ENCODE measurements around the gene AGAP1. TPM values are rescaled to one million over a fixed set of nuclear protein-coding genes. Genes with fewer than 3 reads are reported as not detected.

Gene AGAP1
- total RNA-seq, 1 donor from 2014 or later: 39.4 TPM

- H3K79me2 ChIP-seq (ENCODE audit: insufficient read depth, low read length): no peaks in the 10 kb centered on the region
- no peaks in the 10 kb centered on the region for H3K9me3 ChIP-seq (ENCODE audit: insufficient read depth, low read depth, low read length)
- Mint-ChIP-seq H3K27ac (ENCODE audit: unreplicated experiment) (no peak overlapping the region), H3K36me3 (ENCODE audit: low read depth, unreplicated experiment) (peaks cover 11% of the 10 kb centered on the region), H3K27me3 (ENCODE audit: low read depth, unreplicated experiment) (no peaks in the 10 kb centered on the region), H3K4me1 (ENCODE audit: low read depth, unreplicated experiment) (peaks cover 15% of the 10 kb centered on the region), H3K4me3 (ENCODE audit: unreplicated experiment) (no peak overlapping the region), H3K9me3 (ENCODE audit: unreplicated experiment) (no peaks in the 10 kb centered on the region)
- H3K36me3 ChIP-seq (ENCODE audit: insufficient read depth, low read length): no peaks in the 10 kb centered on the region
- FAIRE-seq: no peak
- H3K4me1 ChIP-seq (ENCODE audit: insufficient read depth, low read length): no peaks in the 10 kb centered on the region
- no peak overlapping the region for H2AFZ ChIP-seq (ENCODE audit: low read depth, low read length)
- H3K4me3 ChIP-seq (ENCODE audit: insufficient read depth, low read depth, low read length): no peak overlapping the region
- no peak overlapping the region for H3K4me2 ChIP-seq (ENCODE audit: low read length)
- no peaks in the 10 kb centered on the region for H3K27me3 ChIP-seq (ENCODE audit: insufficient read depth, low read length)
- no peak for TF ChIP-seq CTCF (IDR thresholded peaks at IDR 0.05; ENCODE audit: insufficient read depth, low read depth, low read length)
- DNase-seq (ENCODE audit: low read depth): no peak
- H3K27ac ChIP-seq (ENCODE audit: low read depth, low read length): no peak overlapping the region
- H3K9ac ChIP-seq (ENCODE audit: low read length): no peak overlapping the region
- no peaks in the 10 kb centered on the region for H4K20me1 ChIP-seq (ENCODE audit: insufficient read depth, low read length)
Measured at GRCh38 chr2:235831755-235832154, 337.9 kb downstream of the AGAP1 start.

DNA sequence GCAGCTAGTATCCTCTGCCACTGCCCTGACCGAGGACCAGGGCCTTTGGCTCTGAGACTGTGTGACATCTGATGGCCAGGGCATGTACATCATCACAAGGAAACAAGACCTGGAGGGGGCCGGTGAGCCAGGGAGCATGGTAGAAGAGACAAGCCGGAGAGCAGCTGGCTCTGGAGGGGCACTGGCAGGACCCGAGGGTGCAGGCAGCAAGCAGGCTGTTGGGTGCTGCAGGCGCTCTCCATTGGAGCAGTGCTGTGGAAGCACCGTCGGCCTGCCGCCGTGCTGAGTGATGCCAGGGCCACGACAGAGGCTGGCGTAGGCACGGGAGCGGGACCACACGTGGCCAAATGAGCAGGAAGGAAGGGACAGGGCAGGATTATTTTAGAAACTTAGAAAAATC lies 339.1 kb downstream of the AGAP1 start:
- no peaks in the 10 kb centered on the region for H3K27me3 Mint-ChIP-seq (ENCODE audit: low read depth, unreplicated experiment)
- H3K27me3 ChIP-seq (ENCODE audit: insufficient read depth, low read length): no peaks in the 10 kb centered on the region
- H3K27ac ChIP-seq (ENCODE audit: low read depth, low read length): no peak overlapping the region
- DNase-seq (ENCODE audit: low read depth) (no peak), FAIRE-seq (no peak)
- H3K9ac ChIP-seq (ENCODE audit: low read length): no peak overlapping the region
- TF ChIP-seq EZH2 (IDR thresholded peaks at IDR 0.05; ENCODE audit: insufficient read depth, low read length) (no peak), CTCF (IDR thresholded peaks at IDR 0.05; ENCODE audit: insufficient read depth, low read depth, low read length) (no peak)
- no peaks in the 10 kb centered on the region for H4K20me1 ChIP-seq (ENCODE audit: insufficient read depth, low read length)
- H2AFZ ChIP-seq (ENCODE audit: low read depth, low read length): no peak overlapping the region
- H3K4me3 Mint-ChIP-seq (ENCODE audit: unreplicated experiment): no peak overlapping the region
- H3K9me3 Mint-ChIP-seq (ENCODE audit: unreplicated experiment): no peaks in the 10 kb centered on the region
- no peaks in the 10 kb centered on the region for H3K36me3 ChIP-seq (ENCODE audit: insufficient read depth, low read length)
- peaks cover 11% of the 10 kb centered on the region for H3K36me3 Mint-ChIP-seq (ENCODE audit: low read depth, unreplicated experiment)
- no peak overlapping the region for H3K27ac Mint-ChIP-seq (ENCODE audit: unreplicated experiment)
- no peaks in the 10 kb centered on the region for H3K79me2 ChIP-seq (ENCODE audit: insufficient read depth, low read length)
- peaks cover 8% of the 10 kb centered on the region for H3K4me1 Mint-ChIP-seq (ENCODE audit: low read depth, unreplicated experiment)
- no peaks in the 10 kb centered on the region for H3K9me3 ChIP-seq (ENCODE audit: insufficient read depth, low read depth, low read length)
- no peaks in the 10 kb centered on the region for H3K4me1 ChIP-seq (ENCODE audit: insufficient read depth, low read length)
- H3K4me3 ChIP-seq (ENCODE audit: insufficient read depth, low read depth, low read length): no peak overlapping the region
- no peak overlapping the region for H3K4me2 ChIP-seq (ENCODE audit: low read length)

- no peaks in the 10 kb centered on the region for H3K36me3 ChIP-seq (ENCODE audit: insufficient read depth, low read length)
- no peaks in the 10 kb centered on the region for H3K79me2 ChIP-seq (ENCODE audit: insufficient read depth, low read length)
- DNase-seq (ENCODE audit: low read depth) (no peak), FAIRE-seq (no peak)
- H3K4me2 ChIP-seq (ENCODE audit: low read length): no peak overlapping the region
- H3K4me3 ChIP-seq (ENCODE audit: insufficient read depth, low read depth, low read length): no peak overlapping the region
- H3K9ac ChIP-seq (ENCODE audit: low read length): no peak overlapping the region
- H4K20me1 ChIP-seq (ENCODE audit: insufficient read depth, low read length): no peaks in the 10 kb centered on the region
- Mint-ChIP-seq H3K27me3 (ENCODE audit: low read depth, unreplicated experiment) (no peaks in the 10 kb centered on the region), H3K27ac (ENCODE audit: unreplicated experiment) (no peak overlapping the region), H3K4me1 (ENCODE audit: low read depth, unreplicated experiment) (peaks cover 2% of the 10 kb centered on the region), H3K36me3 (ENCODE audit: low read depth, unreplicated experiment) (peaks cover 8% of the 10 kb centered on the region), H3K9me3 (ENCODE audit: unreplicated experiment) (no peaks in the 10 kb centered on the region), H3K4me3 (ENCODE audit: unreplicated experiment) (no peak overlapping the region)
- no peaks in the 10 kb centered on the region for H3K9me3 ChIP-seq (ENCODE audit: insufficient read depth, low read depth, low read length)
- no peak overlapping the region for H3K27ac ChIP-seq (ENCODE audit: low read depth, low read length)
- TF ChIP-seq EZH2 (IDR thresholded peaks at IDR 0.05; ENCODE audit: insufficient read depth, low read length) (no peak), CTCF (IDR thresholded peaks at IDR 0.05; ENCODE audit: insufficient read depth, low read depth, low read length) (no peak)
- no peaks in the 10 kb centered on the region for H3K27me3 ChIP-seq (ENCODE audit: insufficient read depth, low read length)
- H3K4me1 ChIP-seq (ENCODE audit: insufficient read depth, low read length): no peaks in the 10 kb centered on the region
- H2AFZ ChIP-seq (ENCODE audit: low read depth, low read length): no peak overlapping the region
Measured at GRCh38 chr2:235833971-235834620, 340.3 kb downstream of the AGAP1 start.
